GM18498 (cell line): Measurements from ENCODE around the gene CAGE1.
"Not testable (repeated sequence)": the region's sequence is repeated elsewhere in the genome, so short reads cannot be mapped to it uniquely, and the experiment has no call there.

Experiments
- ATAC-seq: cut with Tn5 transposase; IDR thresholded peaks from one replicate; pipeline ENCODE4 v1.9.1; 2021; ENCODE audit warnings: mild to moderate bottlenecking, moderate library complexity; ENCODE audit not compliant: unreplicated experiment

The CAGE1 gene

GRCh38 chr6:7410851-7411250 lies 21.3 kb upstream of the CAGE1 start:
- no peak for ATAC-seq

- ATAC-seq = no peak
These were observed 20.2 kb upstream of the CAGE1 start for GRCh38 chr6:7409740-7410139.

- ATAC-seq = no peak
These were observed 17.2 kb upstream of the CAGE1 start for GRCh38 chr6:7406743-7407142.

GRCh38 chr6:7404546-7404945 lies 15.0 kb upstream of the CAGE1 start:
- ATAC-seq = no peak

GRCh38 chr6:7402716-7403115 lies 13.2 kb upstream of the CAGE1 start:
- ATAC-seq = no peak

GRCh38 chr6:7401075-7401474 lies 11.5 kb upstream of the CAGE1 start:
- no peak for ATAC-seq

GRCh38 chr6:7392402-7392801 lies 2.9 kb upstream of the CAGE1 start:
- no peak for ATAC-seq

- no peak for ATAC-seq
These were observed 1.6 kb upstream of the CAGE1 start for GRCh38 chr6:7391151-7391550.

- ATAC-seq = peak; percentile 15
These were observed 810 bp upstream of the CAGE1 start for GRCh38 chr6:7390226-7390878.

GRCh38 chr6:7389162-7389450 lies 436 bp downstream of the CAGE1 start:
- ATAC-seq = no peak

GRCh38 chr6:7381092-7381491 lies 8.4 kb downstream of the CAGE1 start:
- no peak for ATAC-seq

- no peak for ATAC-seq
These were observed 10.8 kb downstream of the CAGE1 start for GRCh38 chr6:7378740-7379139.

GRCh38 chr6:7377961-7378360 lies 11.6 kb downstream of the CAGE1 start:
- no peak for ATAC-seq

GRCh38 chr6:7373739-7374138 lies 15.8 kb downstream of the CAGE1 start:
- no peak for ATAC-seq

- no peak for ATAC-seq
These were observed 22.1 kb downstream of the CAGE1 start for GRCh38 chr6:7367408-7367807.

GRCh38 chr6:7351916-7352315 lies 37.6 kb downstream of the CAGE1 start:
- not testable (repeated sequence) for ATAC-seq

GRCh38 chr6:7350591-7350990 lies 39.0 kb downstream of the CAGE1 start:
- ATAC-seq = not testable (repeated sequence)

- ATAC-seq = not testable (repeated sequence)
These were observed 42.0 kb downstream of the CAGE1 start for GRCh38 chr6:7347551-7347997.

GRCh38 chr6:7344773-7345450 lies 44.6 kb downstream of the CAGE1 start:
- not testable (repeated sequence) for ATAC-seq

GRCh38 chr6:7343546-7344475 lies 45.7 kb downstream of the CAGE1 start:
- ATAC-seq = no peak

- peak; percentile 67 for ATAC-seq
These were observed 47.4 kb downstream of the CAGE1 start for GRCh38 chr6:7341989-7342742.
